ENCODE data around the gene ZNRF1.

DNA sequence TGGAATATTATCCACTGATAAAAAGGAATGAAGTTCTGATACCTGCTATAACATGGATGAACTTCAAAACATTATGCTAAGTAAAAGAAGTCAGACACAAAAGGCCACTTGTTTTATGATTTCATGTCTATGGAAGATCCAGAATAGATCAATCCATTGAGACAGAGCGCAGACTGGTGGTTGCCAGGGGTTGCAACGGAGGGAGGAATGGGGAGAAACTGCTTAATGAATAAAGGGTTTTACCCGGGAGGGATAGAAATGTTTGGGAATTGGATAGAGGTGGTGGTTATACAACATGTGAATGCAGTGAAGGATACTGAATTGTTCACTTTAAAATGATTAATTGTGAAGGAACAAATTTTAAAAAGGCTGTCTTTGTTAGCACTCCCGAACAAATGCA lies 44.1 kb upstream of the ZNRF1 start:
- TF ChIP-seq, protein P1, sequence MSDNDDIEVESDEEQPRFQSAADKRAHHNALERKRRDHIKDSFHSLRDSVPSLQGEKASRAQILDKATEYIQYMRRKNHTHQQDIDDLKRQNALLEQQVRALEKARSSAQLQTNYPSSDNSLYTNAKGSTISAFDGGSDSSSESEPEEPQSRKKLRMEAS (IDR thresholded peaks at IDR 0.05; ENCODE audit: low read depth, low read length), result no peak
- TF ChIP-seq, protein P2, sequence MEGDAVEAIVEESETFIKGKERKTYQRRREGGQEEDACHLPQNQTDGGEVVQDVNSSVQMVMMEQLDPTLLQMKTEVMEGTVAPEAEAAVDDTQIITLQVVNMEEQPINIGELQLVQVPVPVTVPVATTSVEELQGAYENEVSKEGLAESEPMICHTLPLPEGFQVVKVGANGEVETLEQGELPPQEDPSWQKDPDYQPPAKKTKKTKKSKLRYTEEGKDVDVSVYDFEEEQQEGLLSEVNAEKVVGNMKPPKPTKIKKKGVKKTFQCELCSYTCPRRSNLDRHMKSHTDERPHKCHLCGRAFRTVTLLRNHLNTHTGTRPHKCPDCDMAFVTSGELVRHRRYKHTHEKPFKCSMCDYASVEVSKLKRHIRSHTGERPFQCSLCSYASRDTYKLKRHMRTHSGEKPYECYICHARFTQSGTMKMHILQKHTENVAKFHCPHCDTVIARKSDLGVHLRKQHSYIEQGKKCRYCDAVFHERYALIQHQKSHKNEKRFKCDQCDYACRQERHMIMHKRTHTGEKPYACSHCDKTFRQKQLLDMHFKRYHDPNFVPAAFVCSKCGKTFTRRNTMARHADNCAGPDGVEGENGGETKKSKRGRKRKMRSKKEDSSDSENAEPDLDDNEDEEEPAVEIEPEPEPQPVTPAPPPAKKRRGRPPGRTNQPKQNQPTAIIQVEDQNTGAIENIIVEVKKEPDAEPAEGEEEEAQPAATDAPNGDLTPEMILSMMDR (IDR thresholded peaks at IDR 0.05; ENCODE audit: low read depth, low read length), result no peak
- TF ChIP-seq POLR2A (IDR thresholded peaks at IDR 0.05; ENCODE audit: extremely low read depth, insufficient read length), result no peak
